ENCODE results near the gene OR8B8.
"Not testable (repeated sequence)": the region's sequence is repeated elsewhere in the genome, so short reads cannot be mapped to it uniquely, and the experiment has no call there.

OR8B8 gene, protein sequence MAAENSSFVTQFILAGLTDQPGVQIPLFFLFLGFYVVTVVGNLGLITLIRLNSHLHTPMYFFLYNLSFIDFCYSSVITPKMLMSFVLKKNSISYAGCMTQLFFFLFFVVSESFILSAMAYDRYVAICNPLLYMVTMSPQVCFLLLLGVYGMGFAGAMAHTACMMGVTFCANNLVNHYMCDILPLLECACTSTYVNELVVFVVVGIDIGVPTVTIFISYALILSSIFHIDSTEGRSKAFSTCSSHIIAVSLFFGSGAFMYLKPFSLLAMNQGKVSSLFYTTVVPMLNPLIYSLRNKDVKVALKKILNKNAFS

GRCh38 chr11:124445646-124446150, at the start of gene OR8B8:
Gene OR8B8, minus strand, starts transcription at chr11:124445696. Its CDS starts 4,611 bp downstream, at chr11:124441085.
- DNase-seq (ENCODE audit: low spot score): no peak

DNA sequence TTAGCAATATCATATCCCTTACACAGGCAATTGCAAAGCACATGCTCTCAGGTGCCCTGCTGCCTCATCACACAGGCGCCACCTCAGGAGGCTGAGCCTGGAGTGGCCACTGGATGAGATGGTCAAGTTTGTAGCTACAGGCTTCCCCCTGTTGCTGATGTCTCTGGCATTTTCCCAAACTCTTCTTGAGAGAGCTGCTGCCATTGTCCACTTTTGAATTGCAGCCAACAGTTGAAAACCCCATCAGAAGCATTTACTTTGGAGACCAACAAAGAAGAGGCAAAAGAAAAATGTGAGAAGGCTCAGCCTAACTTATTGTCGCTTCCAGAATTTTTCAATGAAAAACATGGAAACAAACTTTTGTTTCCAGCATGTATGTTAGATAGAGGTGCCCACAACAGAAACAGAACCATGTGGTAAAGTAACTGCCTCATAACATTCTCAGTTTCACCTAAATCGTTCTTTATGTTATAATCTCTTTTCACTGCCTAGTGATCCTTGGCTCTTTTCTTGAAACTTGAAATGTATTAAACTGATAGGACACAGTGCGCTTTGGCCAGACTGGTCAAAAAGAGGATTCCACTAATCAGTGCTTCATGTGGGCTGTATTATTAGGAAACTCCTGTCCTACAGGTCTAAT, 47.6 kb upstream of the OR8B8 start:
- no peak for DNase-seq (ENCODE audit: low spot score)

DNA sequence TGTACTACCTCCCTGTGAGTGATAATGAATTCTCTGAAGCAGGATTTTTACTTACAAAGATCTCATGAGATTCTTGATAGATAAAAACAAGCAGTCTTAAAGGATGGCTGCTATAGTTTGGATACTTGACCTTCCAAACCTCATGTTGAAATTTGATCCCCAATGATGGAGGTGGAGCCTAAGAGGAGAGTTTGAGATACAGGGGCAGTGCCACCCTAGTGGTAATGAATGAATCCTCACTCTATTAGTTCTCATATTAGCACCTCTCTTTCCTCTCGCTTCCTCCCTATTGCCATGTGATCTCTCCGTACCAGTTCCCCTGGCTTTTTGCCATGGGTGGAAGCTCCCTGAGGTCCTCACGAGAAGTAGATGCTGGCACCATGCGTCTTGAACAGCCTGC, 37.9 kb upstream of the OR8B8 start:
- DNase-seq (ENCODE audit: low spot score): no peak

DNA sequence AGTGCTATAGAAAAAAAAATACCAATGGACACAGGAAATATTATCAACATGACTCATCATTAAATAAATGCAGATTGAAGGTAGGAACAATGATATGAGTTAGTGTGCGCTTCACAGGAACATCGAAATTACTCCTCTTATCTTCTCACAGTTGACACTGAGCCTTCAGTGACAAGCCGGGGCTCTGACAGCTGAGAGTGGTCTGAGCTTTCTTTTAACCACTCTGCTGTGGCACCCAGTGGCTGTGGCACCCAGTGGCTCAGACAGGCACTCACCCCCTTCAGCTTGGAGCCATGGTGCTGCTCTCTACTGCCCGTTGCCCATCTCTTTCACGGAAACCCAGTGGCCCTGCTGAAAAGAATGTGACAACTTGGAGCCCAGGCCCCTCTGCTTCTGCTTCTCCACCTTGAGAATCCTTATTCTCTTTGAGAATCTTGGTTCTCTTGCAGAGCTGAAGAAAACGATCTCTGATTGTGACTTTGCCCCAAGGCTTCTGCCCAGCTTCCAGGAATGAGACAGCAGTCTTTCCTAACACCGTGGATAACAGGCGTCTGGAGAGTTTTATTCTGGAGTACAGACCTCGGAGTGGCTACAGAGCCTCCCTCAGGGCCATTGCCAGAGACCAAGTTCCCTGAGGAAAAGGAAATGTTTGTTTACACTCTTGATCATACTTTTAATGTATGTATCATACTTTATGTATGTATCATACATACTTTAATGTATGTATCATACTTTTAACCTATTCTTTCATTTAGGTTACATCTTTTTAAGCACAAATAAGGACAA, 37.1 kb upstream of the OR8B8 start:
- DNase-seq (ENCODE audit: low spot score): peak; percentile 29

DNA sequence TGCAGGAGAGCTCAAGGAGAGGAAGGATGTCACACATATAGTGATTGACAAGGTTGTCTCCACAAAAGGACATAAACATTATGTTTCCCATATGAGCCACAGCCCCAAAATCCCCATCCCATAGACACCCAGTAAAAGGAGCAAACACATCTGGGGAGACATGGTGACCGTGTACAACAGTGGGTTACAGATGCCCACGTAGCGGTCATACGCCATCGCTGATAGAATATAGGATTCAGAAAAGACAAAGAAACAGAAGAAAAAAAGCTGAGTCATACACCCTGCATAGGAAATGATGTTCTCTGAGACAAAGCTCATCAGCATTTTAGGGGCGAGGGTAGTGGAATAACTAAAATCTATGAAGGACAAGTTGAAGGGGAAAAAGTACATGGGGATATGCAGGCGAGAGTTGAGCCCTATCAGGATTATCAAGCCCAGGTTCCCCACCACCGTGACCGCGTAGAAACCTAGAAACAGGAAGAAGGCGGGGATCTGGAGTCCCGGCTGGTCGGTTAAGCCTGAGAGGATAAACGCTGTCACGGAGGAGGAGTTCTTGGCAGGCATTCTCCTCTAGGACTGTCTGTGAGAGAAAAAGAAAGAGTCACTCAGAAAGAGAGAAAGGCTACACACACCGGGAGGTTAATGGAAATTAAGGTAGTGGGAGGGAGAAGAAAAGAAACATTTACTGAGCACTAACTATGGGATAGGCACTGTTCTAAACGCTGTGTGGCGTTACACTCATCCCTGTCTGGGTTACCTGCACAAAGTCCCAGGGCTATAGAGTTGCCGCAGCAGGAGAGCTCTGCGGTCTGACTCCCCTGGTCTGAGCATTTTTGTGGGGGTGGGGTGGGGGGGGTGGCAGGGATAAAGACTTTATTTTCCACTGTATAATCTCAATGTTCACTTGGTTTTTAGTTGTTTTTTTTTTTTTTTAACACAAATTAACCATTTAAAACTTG, 36.1 kb upstream of the OR8B8 start:
- DNase-seq (ENCODE audit: low spot score): peak; percentile 30

GRCh38 chr11:124479561-124479960, 34.1 kb upstream of the OR8B8 start:
- no peak for DNase-seq (ENCODE audit: low spot score)

GRCh38 chr11:124475265-124475664, 29.8 kb upstream of the OR8B8 start:
- DNase-seq (ENCODE audit: low spot score): no peak

GRCh38 chr11:124474779-124475178, 29.3 kb upstream of the OR8B8 start:
- DNase-seq (ENCODE audit: low spot score): no peak

DNA sequence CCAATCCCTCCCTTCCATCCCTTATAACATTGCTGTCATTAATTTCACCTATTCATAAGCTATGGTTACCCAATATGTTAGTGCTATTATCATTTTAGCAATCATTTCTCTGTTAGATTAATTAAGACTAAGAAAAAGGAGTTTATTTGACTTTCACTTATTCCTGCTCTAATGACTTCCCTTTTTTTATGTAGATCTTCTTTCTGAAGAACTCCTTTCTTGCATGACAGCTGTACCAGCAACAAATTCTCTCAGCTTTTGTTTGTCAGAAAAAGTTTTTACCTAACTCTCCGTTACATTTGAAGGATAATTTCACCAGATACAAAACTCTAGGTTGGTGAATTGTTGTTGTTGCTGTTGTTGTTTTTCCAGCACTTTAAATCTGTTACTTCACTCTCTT, 28.6 kb upstream of the OR8B8 start:
- no peak for DNase-seq (ENCODE audit: low spot score)

GRCh38 chr11:124473476-124473875, 28.0 kb upstream of the OR8B8 start:
- DNase-seq (ENCODE audit: low spot score): no peak

DNA sequence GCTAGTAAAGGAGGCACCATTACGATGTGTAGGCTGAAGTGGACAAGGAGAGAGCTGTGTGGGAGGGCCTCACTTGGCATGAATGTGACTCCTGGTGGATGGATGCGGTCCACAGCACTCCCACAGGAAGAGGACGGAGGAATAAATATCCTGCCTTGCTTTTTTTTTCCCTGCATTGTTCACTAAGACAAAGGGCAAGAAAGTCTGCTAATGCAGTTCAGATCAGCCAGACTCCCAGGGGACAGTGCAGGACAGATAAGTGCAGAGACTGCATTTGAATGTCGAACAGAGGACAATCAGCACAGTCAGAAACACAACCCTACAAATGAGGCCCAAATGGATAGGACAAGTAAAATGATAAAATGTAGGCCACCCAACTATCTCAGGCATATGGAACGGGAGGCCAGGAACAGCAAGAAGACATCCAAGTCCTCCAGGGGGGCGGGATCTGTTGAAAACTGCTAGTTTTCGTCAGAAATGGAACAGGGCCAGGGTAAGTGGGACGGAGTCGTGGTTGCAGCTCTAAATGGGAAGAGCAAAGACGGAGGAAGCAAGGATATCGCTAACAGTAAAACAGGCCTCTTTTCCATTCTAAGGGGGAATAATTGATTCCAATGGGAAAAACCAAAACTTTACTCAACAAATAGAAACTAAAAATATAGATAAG, 25.2 kb upstream of the OR8B8 start:
- DNase-seq (ENCODE audit: low spot score): peak; percentile 20

DNA sequence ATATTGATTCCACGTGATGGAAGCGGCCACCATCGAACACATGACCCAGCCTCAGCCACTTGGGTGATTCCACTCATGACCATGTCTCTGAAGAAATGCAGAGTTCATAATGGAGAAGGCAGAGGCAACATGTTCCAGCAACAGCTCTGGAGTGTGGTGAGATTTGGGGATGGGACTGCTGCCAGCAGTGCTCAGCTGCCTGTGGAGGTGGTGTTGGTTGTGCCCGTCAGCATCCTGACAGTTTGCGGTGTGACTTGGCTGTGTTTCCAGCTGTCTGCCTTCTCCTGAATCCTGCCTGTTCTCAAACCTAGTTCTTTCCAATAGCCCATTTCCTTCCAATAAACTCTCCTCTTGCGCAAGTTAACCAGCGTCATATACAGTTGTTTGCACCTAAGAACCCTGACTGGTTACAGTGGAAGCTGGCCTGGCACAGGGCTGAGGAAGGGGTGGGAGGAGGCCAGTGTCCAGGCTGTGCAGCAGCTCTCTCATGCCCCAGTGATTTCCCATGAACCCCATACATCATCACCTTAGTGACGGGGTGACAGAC, 22.0 kb upstream of the OR8B8 start:
- no peak for DNase-seq (ENCODE audit: low spot score)

DNA sequence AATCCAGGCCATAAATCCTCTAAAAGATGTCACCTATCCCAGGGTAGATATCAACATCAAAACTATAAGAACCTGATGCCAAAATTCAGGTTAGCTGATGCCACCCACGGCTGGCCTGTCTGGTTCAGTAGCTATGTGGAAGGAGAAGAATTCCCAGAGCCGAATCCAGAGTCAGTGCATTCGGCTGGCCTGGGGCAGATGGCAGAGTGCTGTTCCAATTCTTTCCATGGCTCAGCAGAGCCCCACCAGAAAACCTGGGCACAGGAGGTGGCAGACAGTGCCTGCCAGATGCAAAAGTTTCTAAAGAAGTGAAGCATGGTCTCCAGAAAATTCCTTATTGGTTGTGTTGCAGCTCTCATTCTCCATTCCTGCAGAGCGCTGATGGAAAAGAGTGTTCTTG, 19.9 kb upstream of the OR8B8 start:
- DNase-seq (ENCODE audit: low spot score): no peak

DNA sequence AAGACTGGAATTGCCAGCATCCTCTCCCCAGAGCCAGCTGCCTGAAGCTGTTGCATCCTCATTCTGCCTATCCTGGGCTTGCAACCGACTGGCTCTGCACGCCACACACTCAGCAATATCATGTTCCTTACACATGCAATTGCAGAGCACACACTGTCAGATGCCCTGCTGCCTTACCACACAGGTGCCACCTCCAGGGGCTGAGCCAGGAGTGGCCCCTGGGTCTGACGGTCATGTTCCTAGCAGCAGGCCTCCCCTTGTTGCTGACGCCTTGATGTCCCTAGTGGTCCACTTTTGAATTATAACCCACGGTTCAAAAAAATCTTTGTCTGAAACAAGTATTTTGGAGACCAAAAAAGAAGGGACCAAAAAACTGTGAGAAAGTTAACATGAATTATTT, 18.5 kb upstream of the OR8B8 start:
- DNase-seq (ENCODE audit: low spot score): no peak

DNA sequence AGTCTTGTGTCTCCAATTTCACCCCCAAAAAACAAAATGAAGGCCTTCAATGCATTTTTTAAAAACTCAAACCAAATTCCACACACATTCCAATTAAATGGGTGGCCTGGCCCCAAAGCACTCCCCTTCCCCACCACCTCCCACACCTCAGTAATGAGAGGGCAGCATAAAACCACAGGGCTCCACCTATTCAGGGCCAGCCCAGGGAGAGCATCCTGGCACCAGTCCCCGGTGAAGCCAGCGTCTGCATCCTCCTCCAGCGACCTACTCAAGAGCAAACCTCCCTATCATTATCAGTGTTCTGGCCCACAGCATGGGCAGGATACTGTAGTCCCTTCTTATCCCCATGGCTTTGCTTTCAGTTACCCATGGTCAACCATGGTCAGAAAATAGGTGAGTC, 17.8 kb upstream of the OR8B8 start:
- no peak for DNase-seq (ENCODE audit: low spot score)

GRCh38 chr11:124460459-124460858, 15.0 kb upstream of the OR8B8 start:
- no peak for DNase-seq (ENCODE audit: low spot score)

- not testable (repeated sequence) for DNase-seq (ENCODE audit: low spot score)
Observed at GRCh38 chr11:124459379-124459778, 13.9 kb upstream of the OR8B8 start.

- DNase-seq (ENCODE audit: low spot score): no peak
Observed at GRCh38 chr11:124454552-124454951, 9.1 kb upstream of the OR8B8 start.

GRCh38 chr11:124446916-124447315, 1.4 kb upstream of the OR8B8 start:
- no peak for DNase-seq (ENCODE audit: low spot score)

DNA sequence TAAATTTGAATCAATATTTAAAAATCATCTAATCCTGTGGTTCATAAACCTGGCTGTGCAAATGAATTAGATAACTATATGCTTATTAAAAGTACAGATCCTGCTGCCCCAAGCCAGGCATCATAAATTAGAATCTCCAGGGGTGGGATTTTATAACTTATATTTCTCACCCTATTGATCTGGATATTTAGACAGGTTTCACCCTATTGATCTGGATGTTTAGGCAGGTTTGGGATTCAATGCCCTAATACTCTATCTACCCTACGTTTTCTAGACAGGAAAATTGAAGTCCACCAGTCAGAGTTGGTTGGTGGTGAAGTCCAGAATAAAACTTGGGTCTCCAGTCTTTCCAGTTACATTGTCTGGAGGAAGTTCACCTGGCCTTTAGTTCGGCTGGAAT, 2.6 kb downstream of the OR8B8 start:
- DNase-seq (ENCODE audit: low spot score): no peak

DNA sequence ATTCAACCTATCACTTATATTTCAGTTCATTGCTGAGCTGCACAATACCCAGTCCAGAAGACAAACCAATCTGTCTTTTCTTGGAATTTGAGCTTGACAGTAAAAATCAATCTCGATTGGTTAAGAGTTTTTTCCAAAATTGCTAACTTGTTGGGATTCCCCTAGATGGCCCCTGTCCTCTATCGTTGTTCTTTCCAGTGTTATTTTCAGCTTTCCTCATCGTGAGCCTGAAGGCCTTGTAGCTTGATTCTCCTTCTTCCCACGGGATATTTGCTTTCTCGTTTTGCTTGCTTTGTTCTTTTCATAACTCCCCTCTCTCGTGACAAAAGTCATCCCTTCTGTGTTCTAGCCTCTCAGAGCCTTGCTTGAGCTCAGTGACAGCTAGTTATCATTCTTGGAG, 3.1 kb downstream of the OR8B8 start:
- DNase-seq (ENCODE audit: low spot score): no peak
